Astrocyte of the spinal cord (primary cell): Measurements from ENCODE around the gene VENTX.

Experiments
- DNase-seq: peaks from one replicate; pipeline ENCODE4 v3.0.0; 2011; ENCODE audit warnings: low read depth, low spot score
- H3K4me3 ChIP-seq: 2 replicates; pipeline ENCODE4 v1.5.1; 2011; ENCODE audit warnings: low read depth, mild to moderate bottlenecking, low read length, moderate library complexity
- CTCF ChIP-seq: IDR thresholded peaks from 2 replicates; pipeline ENCODE4 v1.5.1; 2012; ENCODE audit warnings: low read depth, mild to moderate bottlenecking, low read length, inconsistent platforms
- in situ Hi-C: cut with HindIII; loops from 2 replicates; pipeline ENCODE4 v1.10.0; 2017; ENCODE audit warnings: low sequenced_read_pairs

VENTX gene

GRCh38 chr10:133201948-133202725 is 35.5 kb upstream of the VENTX start:
- TF ChIP-seq CTCF = no peak
- in situ Hi-C loops = no loop called here
- H3K4me3 ChIP-seq = no peak overlapping the region
- no peak for DNase-seq

GRCh38 chr10:133202778-133203651 is 34.6 kb upstream of the VENTX start:
- no peak overlapping the region for H3K4me3 ChIP-seq
- in situ Hi-C loops = no loop called here
- DNase-seq = no peak
- no peak for TF ChIP-seq CTCF

- in situ Hi-C loops = no loop called here
Observed at GRCh38 chr10:133203652-133204195, 33.9 kb upstream of the VENTX start.

DNA sequence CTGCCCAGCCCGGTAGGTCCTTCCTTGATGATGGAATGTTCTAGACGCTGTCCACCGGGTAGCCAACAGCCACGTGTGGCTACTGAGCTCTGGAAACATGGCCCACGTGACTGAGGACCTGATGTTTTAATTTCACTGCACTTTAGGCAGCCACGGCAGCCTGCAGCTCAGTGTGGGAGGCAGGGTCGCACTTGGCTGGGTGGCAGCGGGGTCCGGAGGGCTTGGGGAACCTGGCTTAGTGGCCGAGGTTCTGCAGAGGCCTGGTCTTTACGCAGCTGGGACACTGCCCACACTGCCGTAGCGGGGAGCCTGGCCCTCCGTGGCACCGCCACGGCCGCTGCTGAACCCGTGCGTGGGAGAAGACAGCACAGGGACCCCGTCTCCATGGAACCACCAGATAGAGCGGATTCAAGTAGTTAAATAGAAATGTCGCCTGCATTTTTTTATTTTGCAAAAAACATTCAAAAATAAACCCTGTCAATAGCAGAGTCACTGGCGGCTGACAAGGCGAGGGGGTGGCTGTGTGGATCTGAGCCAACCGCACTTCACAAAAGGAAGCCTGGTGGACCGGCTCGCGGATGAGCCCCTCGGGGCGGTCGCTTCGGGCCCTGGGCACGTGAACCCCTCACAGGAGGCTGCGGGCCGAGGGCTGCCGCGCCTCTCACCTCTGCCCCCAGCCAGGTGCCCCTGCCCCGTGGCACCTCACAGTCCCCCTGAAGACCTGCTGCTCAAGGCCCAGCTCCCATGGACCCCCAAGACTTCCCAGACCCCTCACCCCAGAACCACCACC is 33.2 kb upstream of the VENTX start:
- no peak overlapping the region for H3K4me3 ChIP-seq
- in situ Hi-C loops = no loop called here
- DNase-seq = no peak
- TF ChIP-seq CTCF = no peak

More at GRCh38 chr10:133203652-133204195, 33.9 kb upstream of the VENTX start:
- no peak for DNase-seq
- H3K4me3 ChIP-seq = no peak overlapping the region
- no peak for TF ChIP-seq CTCF

DNA sequence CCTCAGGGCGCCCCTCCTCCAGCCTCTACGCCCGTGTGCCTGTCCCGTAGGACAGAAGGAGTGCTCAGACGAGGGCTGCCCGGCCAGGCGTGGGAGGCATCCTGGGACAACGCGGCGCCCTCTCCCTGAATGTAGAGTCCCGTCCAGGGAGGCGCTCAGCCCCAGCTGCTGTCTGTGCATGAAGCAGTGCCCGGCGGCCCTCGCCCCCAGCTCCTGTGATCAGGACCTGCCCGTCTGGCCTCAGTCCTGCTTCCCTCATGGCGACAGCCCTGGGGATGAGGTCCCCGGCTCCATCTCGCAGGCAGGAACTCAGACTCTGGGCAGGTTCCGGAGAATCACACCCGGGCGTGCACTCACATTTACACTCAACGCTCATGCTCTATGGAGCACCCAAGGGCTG is 32.5 kb upstream of the VENTX start:
- no peak for TF ChIP-seq CTCF
- in situ Hi-C loops = no loop called here
- no peak overlapping the region for H3K4me3 ChIP-seq
- no peak for DNase-seq
